Mucosa of rectum (tissue), 2 donors: Measurements from ENCODE around the gene ENTREP1.

Source experiments
- H3K27ac ChIP-seq, 2 donors: one replicate each; pipeline ENCODE4 v1.7.0; 2013; ENCODE audit warnings: inconsistent platforms in 2 of 2, low read depth in 2 of 2, low read length in 2 of 2
- H3K27me3 ChIP-seq, 2 donors: one replicate each; pipeline ENCODE4 v1.7.0; 2013; ENCODE audit warnings: low read length in 2 of 2; ENCODE audit not compliant: control insufficient read depth in 2 of 2, insufficient read depth in 2 of 2
- H3K36me3 ChIP-seq, 2 donors: one replicate each; pipeline ENCODE4 v1.7.0; 2013; ENCODE audit warnings: low read length in 2 of 2; ENCODE audit not compliant: control insufficient read depth in 2 of 2, insufficient read depth in 2 of 2
- H3K4me1 ChIP-seq, 2 donors: one replicate each; pipeline ENCODE4 v1.7.0; 2013; ENCODE audit warnings: low read length in 2 of 2, mild to moderate bottlenecking in 1 of 2; ENCODE audit not compliant: control insufficient read depth in 2 of 2, insufficient read depth in 2 of 2
- H3K4me3 ChIP-seq, 2 donors: one replicate each; pipeline ENCODE4 v1.7.0; 2013; ENCODE audit warnings: low read length in 2 of 2
- H3K9ac ChIP-seq, 2 donors: one replicate each; pipeline ENCODE4 v1.7.0; 2013; ENCODE audit warnings: low read length in 2 of 2, low read depth in 1 of 2, mild to moderate bottlenecking in 1 of 2
- H3K9me3 ChIP-seq, 2 donors: one replicate each; pipeline ENCODE4 v1.7.0; 2013; ENCODE audit warnings: low read length in 2 of 2; ENCODE audit not compliant: control insufficient read depth in 2 of 2
- donor health status: healthy.
- donor health status: Normal muscosa, but diverticular disease.

ENTREP1 gene

GRCh38 chr9:69324549-69325401, at the start of gene ENTREP1:
Gene ENTREP1, plus strand, starts transcription at chr9:69325215. Its CDS starts 95 bp downstream, at chr9:69325310.
- peaks cover 6 to 7% of the 10 kb centered on the region in 2 donors for H3K4me1 ChIP-seq
- peaks cover 17 to 23% of the 10 kb centered on the region in 2 donors for H3K27me3 ChIP-seq
- H3K4me3 ChIP-seq = peak within 1 kb of the TSS; percentile 60 to 65
- H3K9me3 ChIP-seq = no peaks in the 10 kb centered on the region
- no peaks in the 10 kb centered on the region for H3K36me3 ChIP-seq
- H3K9ac ChIP-seq = peak within 1 kb of the TSS in 1 of 2 donors; percentile 43
- peak within 1 kb of the TSS in 1 of 2 donors; percentile 58 for H3K27ac ChIP-seq

GRCh38 chr9:69276775-69277174, 48.2 kb upstream of the ENTREP1 start:
- Histone ChIP-seq H3K27ac (no peak overlapping the region), H3K9ac (no peak overlapping the region), H3K36me3 (no peaks in the 10 kb centered on the region), H3K27me3 (no peaks in the 10 kb centered on the region), H3K9me3 (no peaks in the 10 kb centered on the region), H3K4me1 (no peaks in the 10 kb centered on the region), H3K4me3 (no peak overlapping the region)

DNA sequence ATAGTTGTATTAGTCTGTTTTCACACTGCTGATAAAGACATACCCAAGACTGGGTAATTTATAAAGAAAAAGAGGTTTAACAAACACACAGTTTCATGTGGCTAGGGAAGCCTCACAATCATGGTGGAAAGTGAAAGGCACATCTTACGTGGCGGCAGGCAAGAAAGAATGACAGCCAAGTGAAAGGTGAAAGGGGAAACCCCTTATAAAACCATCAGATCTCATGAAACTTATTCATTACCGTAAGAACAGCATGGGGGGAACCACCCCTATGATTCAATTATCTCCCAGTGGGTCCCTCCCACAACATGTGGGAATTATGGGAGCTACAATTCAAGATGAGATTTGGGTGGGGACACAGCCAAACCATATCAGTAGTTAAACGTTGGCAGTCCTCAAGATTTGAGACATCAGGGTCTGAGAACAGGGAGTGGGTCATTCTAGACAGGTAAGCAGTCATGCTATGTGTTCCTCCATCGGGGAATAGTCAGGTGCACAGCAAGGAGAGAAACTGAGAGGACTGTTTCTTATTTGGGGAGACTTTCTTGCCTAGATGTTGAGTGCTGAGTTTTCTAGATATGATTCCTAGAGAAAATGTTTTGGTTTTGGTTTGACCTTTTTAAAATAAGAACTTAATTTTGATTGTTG, 45.8 kb upstream of the ENTREP1 start:
- H3K4me3 ChIP-seq = no peak overlapping the region
- no peaks in the 10 kb centered on the region for H3K27me3 ChIP-seq
- H3K9me3 ChIP-seq = no peaks in the 10 kb centered on the region
- no peak overlapping the region for H3K9ac ChIP-seq
- H3K36me3 ChIP-seq = no peaks in the 10 kb centered on the region
- H3K27ac ChIP-seq = no peak overlapping the region
- no peaks in the 10 kb centered on the region for H3K4me1 ChIP-seq

GRCh38 chr9:69279733-69280132, 45.3 kb upstream of the ENTREP1 start:
- Histone ChIP-seq H3K9ac (no peak overlapping the region), H3K4me3 (no peak overlapping the region), H3K4me1 (no peaks in the 10 kb centered on the region), H3K27ac (no peak overlapping the region), H3K9me3 (no peaks in the 10 kb centered on the region), H3K36me3 (no peaks in the 10 kb centered on the region), H3K27me3 (no peaks in the 10 kb centered on the region)

DNA sequence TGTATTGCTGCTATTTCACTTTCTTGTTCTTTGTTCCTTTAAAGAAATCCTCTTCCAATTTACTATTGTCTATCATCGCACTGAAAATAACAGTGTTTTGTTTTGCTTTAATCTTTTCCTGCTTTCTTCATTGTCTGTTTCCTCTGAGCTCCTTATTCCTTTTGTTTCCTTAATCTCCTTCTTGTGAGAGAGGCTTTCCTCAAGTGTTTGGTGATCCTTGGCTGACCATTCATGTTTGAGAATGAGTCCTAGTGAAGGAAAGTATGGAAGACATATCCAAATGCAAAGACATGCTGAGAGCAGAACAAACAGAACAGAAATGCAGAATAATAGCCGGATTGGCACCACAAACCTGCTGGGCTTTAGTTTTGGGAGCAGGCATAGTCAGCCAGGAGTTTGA, 42.0 kb upstream of the ENTREP1 start:
- no peak overlapping the region for H3K4me3 ChIP-seq
- no peaks in the 10 kb centered on the region for H3K9me3 ChIP-seq
- H3K27ac ChIP-seq = no peak overlapping the region
- no peaks in the 10 kb centered on the region for H3K4me1 ChIP-seq
- H3K9ac ChIP-seq = no peak overlapping the region
- H3K27me3 ChIP-seq = peaks cover 0 to 2% of the 10 kb centered on the region in 2 donors
- no peaks in the 10 kb centered on the region for H3K36me3 ChIP-seq

- Histone ChIP-seq H3K4me3 (no peak overlapping the region), H3K27ac (no peak overlapping the region), H3K36me3 (no peaks in the 10 kb centered on the region), H3K27me3 (peaks cover 0 to 2% of the 10 kb centered on the region in 2 donors), H3K9ac (no peak overlapping the region), H3K4me1 (no peaks in the 10 kb centered on the region), H3K9me3 (no peaks in the 10 kb centered on the region)
Observed at GRCh38 chr9:69292078-69292477, 32.9 kb upstream of the ENTREP1 start.

GRCh38 chr9:69293156-69293555, 31.9 kb upstream of the ENTREP1 start:
- Histone ChIP-seq H3K4me3 (no peak overlapping the region), H3K27me3 (no peaks in the 10 kb centered on the region), H3K36me3 (no peaks in the 10 kb centered on the region), H3K4me1 (no peaks in the 10 kb centered on the region), H3K9me3 (no peaks in the 10 kb centered on the region), H3K27ac (no peak overlapping the region), H3K9ac (no peak overlapping the region)

- H3K4me1 ChIP-seq = no peaks in the 10 kb centered on the region
- no peaks in the 10 kb centered on the region for H3K36me3 ChIP-seq
- no peaks in the 10 kb centered on the region for H3K9me3 ChIP-seq
- H3K9ac ChIP-seq = no peak overlapping the region
- H3K4me3 ChIP-seq = no peak overlapping the region
- H3K27me3 ChIP-seq = no peaks in the 10 kb centered on the region
- H3K27ac ChIP-seq = peak overlapping the region in 1 of 2 donors; percentile 13
Observed at GRCh38 chr9:69295872-69296552, 29.0 kb upstream of the ENTREP1 start.

GRCh38 chr9:69297300-69297980, 27.6 kb upstream of the ENTREP1 start:
- Histone ChIP-seq H3K27me3 (no peaks in the 10 kb centered on the region), H3K9ac (no peak overlapping the region), H3K4me1 (no peaks in the 10 kb centered on the region), H3K9me3 (no peaks in the 10 kb centered on the region), H3K36me3 (no peaks in the 10 kb centered on the region), H3K27ac (no peak overlapping the region), H3K4me3 (no peak overlapping the region)
